Right lobe of liver (tissue), 4 donors: ENCODE results near the gene GNB2.

Source experiments
- CTCF ChIP-seq, 4 donors: fragments of 200-600 bp in 3 of 4; fragments of 450-650 bp in 1 of 4; IDR thresholded peaks; one replicate each; pipeline versions ENCODE4 v1.5.1 to v1.8.0; 2016 to 2022; ENCODE audit warnings: antibody characterized with exemption in 4 of 4, mild to moderate bottlenecking in 2 of 4
- POLR2A ChIP-seq: fragments of 450-650 bp; IDR thresholded peaks from one replicate; pipeline ENCODE4 v1.6.1; 2017; ENCODE audit warnings: antibody characterized with exemption, mild to moderate bottlenecking
- donor health status: DM: no; HTN: no; CAD: no.
- donor health status: DM: no; HTN: no; CAD: no.
- donor health status: DM: no; HTN: yes; CAD: no.

GRCh38 chr7:100728196-100728595 is 54.7 kb downstream of the GNB2 start:
- TF ChIP-seq POLR2A (no peak), CTCF (IDR thresholded peaks at IDR 0.05) (no peak)
